ENCODE measurements around the gene C15orf62.

DNA sequence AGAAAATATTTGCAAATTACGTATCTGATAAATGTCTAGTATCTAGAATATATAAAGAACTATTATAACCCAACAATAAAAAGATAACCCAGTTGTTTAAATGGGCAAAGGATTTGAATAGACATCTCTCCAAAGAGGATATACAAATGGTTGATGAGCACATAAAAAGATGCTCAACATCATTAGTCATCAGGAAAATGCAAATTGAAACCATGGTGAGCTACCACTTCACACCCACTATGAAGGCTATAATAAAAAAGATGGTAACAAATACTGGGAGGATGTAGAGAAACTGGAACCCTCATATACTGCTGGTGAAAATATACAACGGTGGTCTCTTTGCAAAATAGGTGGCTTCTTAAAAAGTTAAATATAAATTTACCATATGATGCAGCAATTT lies 46.8 kb upstream of the C15orf62 start:
- TF ChIP-seq, protein P1, sequence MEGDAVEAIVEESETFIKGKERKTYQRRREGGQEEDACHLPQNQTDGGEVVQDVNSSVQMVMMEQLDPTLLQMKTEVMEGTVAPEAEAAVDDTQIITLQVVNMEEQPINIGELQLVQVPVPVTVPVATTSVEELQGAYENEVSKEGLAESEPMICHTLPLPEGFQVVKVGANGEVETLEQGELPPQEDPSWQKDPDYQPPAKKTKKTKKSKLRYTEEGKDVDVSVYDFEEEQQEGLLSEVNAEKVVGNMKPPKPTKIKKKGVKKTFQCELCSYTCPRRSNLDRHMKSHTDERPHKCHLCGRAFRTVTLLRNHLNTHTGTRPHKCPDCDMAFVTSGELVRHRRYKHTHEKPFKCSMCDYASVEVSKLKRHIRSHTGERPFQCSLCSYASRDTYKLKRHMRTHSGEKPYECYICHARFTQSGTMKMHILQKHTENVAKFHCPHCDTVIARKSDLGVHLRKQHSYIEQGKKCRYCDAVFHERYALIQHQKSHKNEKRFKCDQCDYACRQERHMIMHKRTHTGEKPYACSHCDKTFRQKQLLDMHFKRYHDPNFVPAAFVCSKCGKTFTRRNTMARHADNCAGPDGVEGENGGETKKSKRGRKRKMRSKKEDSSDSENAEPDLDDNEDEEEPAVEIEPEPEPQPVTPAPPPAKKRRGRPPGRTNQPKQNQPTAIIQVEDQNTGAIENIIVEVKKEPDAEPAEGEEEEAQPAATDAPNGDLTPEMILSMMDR (IDR thresholded peaks at IDR 0.05) = no peak
- no peak for TF ChIP-seq POLR2A (IDR thresholded peaks at IDR 0.05)
